Retinal pigment epithelial cell (primary cell): ENCODE data around the gene PNPLA6.
A peak's percentile ranks its signal among the peaks of the same experiment; 100 is the strongest.

Source experiments
- DNase-seq: peaks from one replicate; pipeline ENCODE4 v3.0.0-alpha.2; 2010; ENCODE audit warnings: low read depth
- H3K4me3 ChIP-seq: 2 replicates; pipeline ENCODE4 v1.5.1; 2011; ENCODE audit warnings: mild to moderate bottlenecking, low read length, control low read depth, moderate library complexity
- CTCF ChIP-seq: conservative IDR thresholded peaks from 2 replicates; pipeline ENCODE4 v1.5.1; 2011; ENCODE audit warnings: low read depth, low read length, control low read depth, inconsistent platforms

PNPLA6 gene

GRCh38 chr19:7521551-7522071, 13.9 kb upstream of the PNPLA6 start:
- TF ChIP-seq CTCF, result no peak
- H3K4me3 ChIP-seq, result peak overlapping the region; percentile 76
- DNase-seq, result no peak

- TF ChIP-seq CTCF, result no peak
- DNase-seq, result peak; percentile 76
- H3K4me3 ChIP-seq, result peak within 1 kb of the TSS; percentile 76
Measured at GRCh38 chr19:7522072-7522922, 13.2 kb upstream of the PNPLA6 start, which contains the start of gene MCOLN1. MCOLN1 (plus strand) TSS chr19:7522624; CDS start chr19:7522751, 127 bp downstream.

GRCh38 chr19:7522923-7523667, 12.4 kb upstream of the PNPLA6 start:
- H3K4me3 ChIP-seq, result peak overlapping the region; percentile 76
- no peak for DNase-seq
- no peak for TF ChIP-seq CTCF

GRCh38 chr19:7524523-7524922, 11.0 kb upstream of the PNPLA6 start:
- no peak for TF ChIP-seq CTCF
- H3K4me3 ChIP-seq, result no peak overlapping the region
- no peak for DNase-seq

GRCh38 chr19:7524992-7525739, 10.4 kb upstream of the PNPLA6 start:
- TF ChIP-seq CTCF, result no peak
- no peak for DNase-seq
- no peak overlapping the region for H3K4me3 ChIP-seq

GRCh38 chr19:7526059-7526929, 9.2 kb upstream of the PNPLA6 start:
- TF ChIP-seq CTCF, result no peak
- H3K4me3 ChIP-seq, result no peak overlapping the region
- DNase-seq, result no peak
